Stimulated activated CD8-positive, alpha-beta memory T cell treated with anti-CD3 and anti-CD28 coated beads, Interleukin-2, amount 100 ng/mL, for 1 hour (primary cell): ENCODE data around the gene ARHGAP45.

ENCODE experiments used
- DNase-seq, 2 donors: peaks; one replicate each; pipeline ENCODE4 v3.0.0-alpha.2; 2020; ENCODE audit warnings: low read depth in 2 of 2

The ARHGAP45 gene

DNA sequence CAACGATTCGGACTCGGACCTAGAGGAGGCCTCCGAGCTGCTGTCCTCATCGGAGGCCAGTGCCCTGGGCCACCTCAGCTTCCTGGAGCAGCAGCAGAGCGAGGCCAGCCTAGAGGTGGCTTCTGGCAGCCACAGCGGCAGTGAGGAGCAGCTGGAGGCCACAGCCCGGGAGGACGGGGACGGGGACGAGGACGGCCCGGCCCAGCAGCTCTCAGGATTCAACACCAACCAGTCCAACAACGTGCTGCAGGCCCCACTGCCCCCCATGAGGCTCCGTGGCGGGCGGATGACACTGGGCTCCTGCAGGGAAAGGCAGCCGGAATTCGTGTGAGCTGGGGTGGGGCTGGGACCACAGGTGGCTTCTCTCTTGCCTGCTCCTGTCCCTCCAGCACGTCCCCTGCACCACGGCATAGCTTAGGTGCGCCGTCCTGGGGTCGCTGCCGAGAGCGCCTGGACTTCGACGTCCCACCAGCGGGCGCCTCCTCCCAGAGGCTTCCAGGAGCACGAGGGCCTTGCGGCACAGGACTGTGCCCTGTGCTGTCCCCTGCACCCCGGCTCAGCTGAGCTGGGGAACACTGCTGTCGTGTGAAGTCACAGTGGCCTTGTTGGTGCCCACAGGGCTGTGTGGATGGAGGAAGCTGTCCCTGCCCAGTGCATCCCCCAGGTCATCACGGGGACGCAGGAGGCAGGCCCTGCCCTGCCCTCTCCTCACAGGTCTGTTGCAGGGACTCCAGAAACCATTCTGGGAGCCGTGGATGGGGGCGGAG, 18.9 kb downstream of the ARHGAP45 start:
- DNase-seq = no peak

DNA sequence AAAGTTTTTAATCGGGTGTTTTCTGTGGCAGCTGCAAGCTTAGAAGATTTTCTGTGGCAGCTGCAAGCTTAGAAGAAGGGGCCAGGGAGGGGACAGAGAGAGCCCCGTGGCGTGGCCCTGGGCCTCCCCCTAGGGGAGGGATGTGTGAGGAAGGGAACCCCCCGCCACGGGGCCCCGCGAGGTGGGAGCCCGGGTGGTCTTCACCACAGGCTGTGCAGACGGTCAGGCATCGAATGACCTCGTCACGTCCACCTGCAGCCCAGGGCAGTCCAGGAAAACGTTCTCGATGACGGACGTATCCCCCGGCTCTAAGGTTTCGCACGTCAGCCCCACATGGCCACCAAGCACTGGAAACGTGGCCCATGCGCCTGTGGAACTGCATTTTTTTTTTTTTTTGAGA, 19.6 kb downstream of the ARHGAP45 start:
- DNase-seq = no peak

DNA sequence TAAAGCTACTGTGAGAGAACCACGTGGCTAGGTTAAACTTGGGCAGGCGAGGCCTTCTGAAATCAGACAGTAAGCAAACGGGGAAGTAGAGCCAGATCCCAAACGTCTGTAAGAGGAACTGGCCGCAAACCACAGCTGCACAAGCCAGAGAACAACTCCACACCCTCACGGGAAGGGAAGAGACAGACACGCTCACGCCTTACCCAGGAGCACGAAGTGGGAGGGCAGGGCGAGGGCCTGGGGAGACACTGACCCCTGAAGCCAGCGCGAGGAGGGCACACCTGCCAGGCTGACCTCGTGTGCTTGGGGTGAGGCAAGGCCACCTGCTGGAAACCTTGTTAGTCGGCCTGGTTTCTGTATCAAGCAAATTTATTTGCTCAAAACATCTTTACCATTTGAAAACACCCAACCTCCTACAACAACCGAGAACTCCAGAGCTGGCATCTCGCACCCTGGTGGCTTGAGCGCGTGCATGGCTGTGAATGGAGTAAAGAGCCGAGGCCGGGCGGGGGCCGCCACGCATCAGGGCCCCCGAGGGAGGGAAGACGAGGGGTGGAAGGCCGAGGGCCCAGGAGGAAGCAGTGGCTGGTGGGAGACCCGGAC, 20.9 kb downstream of the ARHGAP45 start:
- DNase-seq = no peak

DNA sequence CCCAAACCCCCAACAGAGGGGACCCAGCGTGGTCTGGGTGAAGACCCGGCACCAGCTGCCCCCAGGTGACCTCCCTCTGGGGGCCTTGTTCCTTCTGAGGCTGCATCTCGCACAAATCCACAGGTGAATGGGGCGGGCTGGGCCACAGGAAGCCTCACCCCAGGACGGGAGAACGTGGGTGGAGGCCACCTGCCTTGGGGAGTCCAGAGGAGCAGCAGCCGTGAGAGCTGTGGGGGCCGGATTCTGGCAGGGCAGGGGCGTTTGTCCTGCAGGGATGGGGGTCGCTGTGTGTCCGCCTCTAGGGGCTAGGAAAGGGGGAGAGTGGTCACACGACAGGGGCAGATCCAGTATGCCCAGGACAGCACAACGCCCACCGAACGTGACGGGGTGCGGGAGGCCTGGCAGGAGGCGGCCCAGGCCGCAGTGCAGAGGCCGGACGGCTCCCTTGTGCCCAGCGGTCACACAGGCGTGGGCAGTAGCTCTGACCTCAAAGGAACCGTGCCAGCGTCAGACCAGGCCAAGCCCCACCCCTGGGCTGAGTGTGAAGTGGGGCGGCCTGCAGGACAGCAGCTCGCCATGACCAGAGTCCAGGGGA, 21.5 kb downstream of the ARHGAP45 start:
- DNase-seq = no peak

DNA sequence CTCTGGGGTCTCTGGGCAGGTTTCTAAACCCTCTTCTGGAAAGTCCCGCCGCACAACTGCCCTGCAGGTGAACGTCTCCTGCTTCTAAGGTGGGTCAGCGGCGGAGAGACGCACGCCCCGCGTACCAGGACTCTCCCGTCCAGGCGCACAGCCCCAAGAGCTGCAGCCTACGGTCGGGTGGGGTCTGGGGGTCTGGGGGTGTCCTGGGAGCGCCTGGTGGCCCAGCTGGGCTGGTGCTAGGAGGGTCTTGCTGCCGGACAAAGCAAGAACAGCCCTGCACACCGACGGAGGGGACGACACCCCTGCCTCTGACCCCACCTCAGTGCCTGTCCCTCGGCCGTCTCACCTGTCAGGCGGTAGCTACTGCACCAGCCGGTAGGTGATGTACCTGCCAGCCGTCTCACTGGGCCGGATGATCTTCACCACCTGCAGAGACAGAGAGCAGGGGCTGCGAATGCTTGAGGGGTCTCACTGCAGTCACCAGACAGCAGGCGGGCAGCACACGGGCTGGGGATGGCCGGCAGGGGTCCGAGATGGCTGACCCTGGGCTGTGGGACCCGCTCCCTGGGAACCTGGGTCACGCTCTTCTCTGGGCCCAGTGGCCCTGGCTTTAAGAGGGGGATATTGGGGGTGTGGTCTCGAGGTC, 22.3 kb downstream of the ARHGAP45 start:
- no peak for DNase-seq

DNA sequence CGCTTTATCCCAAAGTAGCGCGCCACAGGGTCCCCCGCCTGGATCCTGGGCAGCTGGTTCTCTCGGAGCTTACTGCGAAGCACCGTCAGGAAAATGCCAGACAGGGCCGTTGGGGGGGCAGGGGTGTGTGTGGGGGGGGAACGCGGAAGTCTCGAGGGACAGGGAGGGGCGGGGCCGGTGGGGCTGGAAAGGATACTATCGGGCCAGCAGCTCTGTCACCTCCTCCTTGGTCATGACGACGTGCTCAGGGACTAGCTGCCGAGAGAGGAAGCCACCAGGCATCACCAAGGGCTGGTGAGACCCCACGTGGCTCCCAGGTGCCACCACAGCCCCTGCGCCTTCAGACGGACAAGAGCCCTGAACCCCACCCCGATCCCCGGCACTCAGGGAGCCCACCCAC, 22.9 kb downstream of the ARHGAP45 start:
- no peak for DNase-seq

DNA sequence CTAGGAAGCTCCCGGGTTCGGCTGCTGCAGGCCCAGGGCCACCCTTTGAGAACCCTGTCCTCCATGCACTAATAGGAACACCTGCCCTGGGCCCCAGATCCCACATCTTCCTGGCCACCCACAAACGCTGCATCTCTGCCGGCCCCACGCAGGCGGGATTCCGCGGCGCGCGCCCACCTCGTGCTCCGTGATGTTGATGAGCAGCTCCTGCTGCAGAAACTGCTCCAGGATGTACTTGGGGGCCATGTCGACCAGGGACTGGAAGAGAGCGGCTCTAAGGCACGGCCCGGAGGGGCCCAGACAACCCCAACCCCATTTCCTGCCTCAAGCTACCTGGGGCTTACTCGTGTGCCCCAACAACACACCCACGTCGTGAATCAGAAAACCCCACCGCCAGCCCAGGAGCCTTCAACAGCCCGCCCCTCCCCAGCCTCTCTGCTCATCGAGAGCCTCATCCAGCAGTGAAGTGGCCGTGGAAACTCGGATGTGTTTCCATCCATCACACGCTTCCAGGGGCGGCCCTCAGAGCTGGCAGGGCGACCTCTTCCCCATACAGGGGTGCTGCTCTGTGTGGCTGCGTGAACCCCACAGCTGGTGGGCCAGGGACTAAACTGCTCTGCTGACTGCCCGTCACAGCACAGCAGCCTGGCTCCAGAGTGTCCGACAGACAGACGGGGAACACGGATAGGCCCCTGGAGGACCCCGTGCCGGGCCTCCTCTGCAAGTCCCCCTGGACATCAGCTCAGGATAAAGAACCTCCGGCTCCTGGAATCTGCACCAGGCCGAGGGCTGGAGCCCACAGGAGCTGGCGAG, 24.0 kb downstream of the ARHGAP45 start:
- DNase-seq = no peak

DNA sequence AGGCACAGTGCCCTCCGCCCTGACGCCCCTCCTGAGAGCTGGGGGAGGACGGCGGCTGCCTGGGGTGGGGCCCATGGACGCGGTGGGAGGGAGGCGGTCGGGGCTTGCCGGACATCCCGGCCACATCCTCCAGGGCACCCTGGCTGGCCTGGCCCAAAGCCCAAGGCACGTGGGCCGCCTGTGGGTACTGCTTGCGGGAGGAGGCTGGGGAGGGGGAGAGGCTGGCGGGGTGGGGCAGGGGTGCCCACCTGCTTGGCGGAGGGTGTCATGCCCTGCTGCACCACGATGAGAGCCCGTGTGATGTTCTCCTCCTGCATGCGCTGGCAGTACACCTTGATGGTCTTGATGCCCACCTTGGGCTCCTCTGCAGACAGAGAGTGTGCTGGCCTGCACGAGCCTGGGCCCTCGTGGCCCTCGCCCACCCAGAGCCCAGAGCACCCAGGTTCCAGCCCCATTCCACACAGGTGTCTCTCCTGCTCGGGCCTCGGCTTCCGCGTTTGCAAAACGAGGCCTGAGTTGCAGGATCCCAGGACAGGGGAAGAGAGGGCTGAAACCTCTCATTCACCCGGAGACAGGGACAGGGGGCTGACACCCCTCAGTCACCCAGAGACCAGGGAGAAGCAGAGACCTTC, 24.7 kb downstream of the ARHGAP45 start:
- no peak for DNase-seq

DNA sequence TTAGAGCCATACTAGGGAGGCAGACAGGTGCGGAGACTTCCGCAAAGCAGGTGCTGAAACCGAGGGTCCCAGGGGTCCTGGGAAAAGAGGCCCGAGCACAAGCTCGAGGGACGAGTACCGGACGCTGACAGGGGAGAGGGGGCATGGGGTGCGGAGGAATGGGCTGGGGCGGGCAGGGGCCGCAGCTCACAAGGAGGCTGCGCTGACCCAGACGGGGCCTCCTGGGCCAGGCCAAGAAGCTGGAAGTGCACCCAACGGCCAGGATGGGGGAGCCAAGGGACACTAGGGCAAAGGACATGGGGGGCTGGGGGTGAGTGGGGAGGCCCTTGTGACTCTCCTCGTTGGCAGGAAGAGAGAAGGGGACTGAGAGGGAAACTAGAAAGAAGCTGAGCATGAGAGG, 26.4 kb downstream of the ARHGAP45 start:
- no peak for DNase-seq

DNA sequence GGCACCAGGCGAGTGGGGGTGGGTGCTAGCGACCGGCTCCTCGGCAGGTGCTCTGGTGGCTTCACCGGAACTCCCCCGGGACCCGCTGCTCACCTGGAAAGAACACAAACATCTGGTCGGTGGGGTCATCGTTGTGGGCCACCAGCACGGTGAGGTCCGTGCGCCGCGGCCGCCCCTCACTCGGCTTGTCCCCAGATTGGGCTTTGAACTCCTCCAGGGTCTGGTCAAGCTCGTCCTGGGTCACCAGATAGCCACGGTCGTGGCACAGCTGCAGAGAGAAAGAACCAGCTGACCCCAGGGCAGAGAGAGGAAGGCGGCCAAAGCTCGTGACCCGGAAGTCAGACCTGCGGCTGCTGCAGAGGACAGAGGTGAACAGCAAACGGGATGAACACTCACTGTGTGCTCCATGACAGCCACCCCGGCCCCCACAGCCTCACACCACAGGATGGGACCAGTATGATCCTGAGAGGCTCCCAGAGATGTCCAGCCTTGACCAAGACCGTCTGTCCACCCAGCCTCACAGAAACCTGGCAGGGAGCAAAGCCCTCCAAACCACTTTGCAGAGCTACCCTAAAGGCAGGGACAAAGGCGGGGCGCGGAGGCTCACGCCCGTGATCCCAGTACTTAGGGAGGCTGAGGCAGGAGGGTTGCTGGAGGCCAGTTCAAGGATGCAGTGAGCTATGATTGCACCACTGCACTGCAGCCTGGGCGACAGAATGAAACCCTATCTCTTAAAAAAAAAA, 27.0 kb downstream of the ARHGAP45 start:
- DNase-seq = no peak

DNA sequence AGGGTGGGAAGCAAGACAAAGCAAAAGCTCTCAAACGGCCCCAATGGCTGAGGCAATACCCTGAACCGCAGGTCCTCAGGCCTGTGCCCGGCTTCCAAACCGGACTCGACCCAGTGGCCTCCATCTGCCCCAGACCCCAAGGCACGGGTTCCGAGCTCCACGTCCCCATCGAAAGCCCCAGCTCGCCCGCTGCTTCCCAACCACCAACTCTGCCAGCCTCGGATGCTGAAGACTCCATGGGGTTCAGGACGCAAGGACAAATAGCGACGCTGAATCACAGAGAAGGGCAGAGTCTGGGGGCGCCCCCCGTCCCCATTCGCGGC, 27.6 kb downstream of the ARHGAP45 start:
- no peak for DNase-seq

DNA sequence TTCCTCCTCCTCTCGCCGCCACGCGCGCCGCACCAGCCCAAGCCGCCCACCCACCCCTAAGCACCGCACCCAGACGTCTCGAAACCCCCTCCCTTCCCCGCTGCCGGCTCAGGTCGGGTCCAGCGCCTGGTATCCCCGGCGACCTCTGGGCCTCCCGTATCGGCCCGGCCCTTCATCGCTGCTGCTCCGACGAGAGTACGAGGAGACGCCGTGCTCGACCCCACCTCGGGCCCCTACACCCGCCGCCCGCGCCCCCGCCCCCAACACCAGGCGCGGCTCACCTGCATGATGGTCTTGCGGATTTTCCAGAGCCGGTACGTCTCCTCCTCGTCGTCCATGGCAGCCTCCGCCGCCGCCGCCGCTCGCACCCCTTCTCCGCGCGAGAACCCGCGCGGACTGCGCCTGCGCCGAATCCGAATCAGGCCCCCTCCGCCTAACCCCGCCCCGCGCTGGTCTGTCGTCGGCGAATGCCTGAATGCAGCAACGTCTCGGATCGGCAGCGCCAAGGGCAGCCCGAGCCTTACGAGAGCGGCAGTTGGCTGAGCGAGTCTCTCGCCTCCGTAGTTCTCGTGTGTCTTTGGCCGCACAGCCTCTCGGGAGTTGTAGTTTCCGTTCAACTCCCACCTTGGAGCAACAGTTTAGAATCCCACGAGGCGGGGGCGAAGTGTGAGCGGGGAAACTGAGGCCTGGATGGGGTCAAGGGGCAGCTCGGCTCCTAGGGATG, 28.2 kb downstream of the ARHGAP45 start, which contains the start of gene POLR2E:
TSS of gene POLR2E (minus strand) at position 398 of the 724 bp plus-strand sequence. CDS start at position 338, 60 bp downstream.
- peak; percentile 97 for DNase-seq

DNA sequence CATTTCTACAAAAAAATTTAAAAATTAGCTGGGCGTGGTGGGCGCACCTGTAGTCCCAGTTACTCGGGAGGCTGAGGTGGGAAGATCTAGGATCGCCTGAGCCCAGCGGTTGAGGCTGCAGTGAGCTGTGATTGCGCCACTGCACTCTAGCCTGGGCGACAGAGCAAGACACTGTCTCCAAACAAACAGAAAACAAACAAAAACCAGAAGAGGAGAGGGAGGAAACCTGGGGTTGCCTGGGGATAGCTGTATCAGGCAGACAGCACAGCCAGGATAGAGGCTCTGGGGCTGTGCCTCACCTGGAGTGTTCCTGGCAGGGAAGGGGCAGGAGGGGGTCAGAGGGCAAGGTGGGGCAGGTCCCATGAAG, 30.8 kb downstream of the ARHGAP45 start:
- no peak for DNase-seq

DNA sequence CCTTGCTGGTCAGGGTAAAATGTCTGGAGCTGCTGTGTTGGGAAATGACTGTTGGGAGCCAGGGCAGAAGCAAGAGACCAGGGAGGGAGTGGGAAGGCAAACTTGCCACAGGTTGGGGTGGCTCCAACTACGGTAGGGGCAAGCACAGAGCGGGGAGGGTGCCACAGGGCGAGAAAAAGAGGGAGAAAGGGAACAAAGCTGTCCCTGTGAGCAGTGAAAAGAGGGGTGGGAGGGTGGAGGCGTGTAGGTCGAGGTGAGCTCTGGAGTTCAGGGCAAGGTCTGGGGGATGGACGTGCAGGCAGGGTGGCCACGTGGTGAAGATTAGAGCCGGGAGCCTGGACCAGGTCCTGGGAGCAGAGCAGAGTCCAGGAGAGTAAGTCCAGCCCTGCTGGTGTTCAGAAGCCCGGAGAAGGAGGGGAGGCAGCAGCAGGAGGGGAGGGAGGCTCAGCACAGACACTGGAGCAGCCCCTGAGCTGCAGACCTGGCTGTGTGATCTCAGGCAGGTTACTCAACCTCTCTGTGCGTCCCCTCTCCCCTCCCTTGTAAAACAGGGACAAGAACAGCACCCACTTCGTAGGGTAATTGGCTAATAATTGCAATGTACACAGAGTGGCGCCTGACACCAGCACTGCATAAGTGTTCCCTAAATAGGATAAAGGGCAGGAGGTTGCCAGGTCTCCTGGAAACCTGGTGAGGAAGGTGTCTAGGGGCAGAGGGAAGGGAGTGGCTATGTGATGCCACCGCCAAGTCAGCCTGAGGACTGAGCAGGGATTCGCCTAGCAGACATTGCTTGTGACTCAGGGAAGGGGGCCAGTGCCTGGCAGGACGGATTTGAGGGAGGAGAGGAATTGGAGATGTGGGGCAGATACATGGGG, 31.4 kb downstream of the ARHGAP45 start:
- DNase-seq = no peak

DNA sequence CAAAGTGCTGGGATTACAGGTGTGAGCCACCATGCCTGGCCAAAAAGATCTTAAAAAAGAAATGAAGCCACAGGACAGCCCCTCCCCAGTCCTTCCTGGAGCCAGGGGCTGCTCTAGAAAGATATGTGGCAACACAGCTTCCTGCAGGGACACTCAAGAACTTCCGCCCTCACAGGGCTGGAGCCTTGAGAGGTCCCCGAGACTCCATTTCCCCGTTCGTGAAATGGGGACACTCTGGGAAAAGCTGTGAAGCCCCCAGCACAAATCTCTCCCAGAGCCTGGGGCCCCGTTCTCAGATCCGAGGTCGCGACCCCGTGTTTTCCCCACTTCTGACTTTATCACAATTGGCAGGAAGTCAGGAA, 34.4 kb downstream of the ARHGAP45 start:
- no peak for DNase-seq

DNA sequence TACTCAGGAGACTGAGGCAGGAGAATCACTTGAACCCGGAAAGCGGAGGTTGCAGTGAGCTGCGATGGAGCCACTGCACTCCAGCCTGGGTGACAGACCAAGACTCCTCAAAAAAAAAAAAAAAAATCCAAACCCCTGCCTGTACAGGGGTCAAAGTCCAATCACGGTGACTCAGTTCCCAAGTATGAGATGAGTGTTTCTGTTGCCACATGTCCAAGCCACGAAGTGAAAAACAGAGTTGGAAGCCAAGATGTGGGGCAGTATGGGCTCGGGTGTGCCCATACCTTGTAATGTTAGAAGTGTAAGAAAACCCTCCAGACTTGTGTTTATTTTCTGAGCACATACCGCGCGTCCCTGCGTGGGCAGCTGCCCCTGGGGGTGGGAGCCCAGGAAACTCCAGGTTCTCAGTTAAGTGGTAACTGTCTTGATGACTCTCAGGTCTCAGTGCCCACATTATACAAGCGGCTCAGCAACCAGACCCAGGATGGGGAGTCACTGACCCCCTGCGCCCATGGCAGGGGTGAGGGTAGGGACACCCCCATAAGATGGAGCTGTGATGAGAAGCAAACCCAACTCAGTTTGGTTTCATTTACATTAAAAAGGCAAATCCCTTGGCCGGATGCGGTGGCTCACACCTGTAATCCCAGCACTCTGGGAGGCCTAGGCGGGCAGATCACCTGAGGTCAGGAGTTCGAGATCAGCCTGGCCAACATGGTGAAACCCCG, 35.6 kb downstream of the ARHGAP45 start:
- DNase-seq = no peak

DNA sequence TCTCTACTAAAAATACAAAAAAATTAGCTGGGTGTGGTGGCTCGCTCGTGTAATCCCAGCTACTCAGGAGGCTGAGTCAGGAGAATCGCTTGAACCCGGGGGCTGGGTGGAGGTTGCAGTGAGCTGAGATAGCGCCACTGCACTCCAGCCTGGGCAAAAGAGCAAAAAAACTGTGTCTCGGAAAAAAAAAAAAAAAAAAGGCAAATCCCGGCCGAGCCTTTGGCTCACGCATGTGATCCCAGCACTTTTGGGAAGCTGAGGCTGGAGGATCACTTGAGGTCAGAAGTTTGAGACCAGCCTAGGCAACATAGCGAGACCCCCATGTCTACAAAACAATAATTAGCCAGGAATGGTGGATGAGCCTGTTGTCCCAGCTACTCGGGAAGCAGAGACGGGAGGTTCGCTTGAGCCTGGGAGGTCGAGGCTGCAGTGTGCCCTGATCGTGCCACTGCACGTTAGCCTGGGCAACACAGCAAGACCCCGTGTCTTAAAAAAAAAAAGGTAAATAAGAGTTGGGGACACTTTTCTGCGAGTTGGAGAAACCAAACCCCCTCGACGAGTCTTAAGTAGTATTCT, 36.3 kb downstream of the ARHGAP45 start:
- no peak for DNase-seq

DNA sequence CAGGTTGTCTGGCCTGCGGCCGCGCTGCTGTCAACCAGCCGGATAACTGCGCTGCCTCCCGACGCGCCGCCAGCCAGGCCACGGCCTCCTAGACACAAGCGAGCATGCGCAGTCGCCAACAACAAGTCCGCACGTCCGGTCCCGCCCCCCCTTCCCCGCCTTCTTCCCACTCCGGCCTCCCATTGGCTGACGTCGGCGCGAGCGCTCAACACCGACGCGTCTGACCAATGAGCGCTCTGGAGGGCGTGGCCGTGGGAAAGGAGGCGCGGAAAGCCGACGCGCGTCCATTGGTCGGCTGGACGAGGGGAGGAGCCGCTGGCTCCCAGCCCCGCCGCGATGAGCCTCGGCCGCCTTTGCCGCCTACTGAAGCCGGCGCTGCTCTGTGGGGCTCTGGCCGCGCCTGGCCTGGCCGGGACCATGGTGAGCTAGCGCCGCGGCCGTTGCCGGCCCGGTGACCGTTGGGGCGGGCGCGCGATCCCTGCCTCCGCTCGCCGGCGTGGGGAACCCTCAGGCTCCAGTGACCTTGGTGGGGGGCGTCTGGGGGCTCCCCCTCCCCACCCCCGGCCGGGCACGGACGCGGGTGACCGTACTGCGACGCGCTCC, 36.8 kb downstream of the ARHGAP45 start, which contains the start of gene GPX4:
TSS of gene GPX4 (plus strand) at position 287 of the 603 bp plus-strand sequence. CDS start at position 337, 50 bp downstream.
- peak; percentile 98 for DNase-seq
